Stomach smooth muscle (tissue), 2 donors: ENCODE results near the gene HSH2D.
"Not testable (repeated sequence)": the region's sequence is repeated elsewhere in the genome, so short reads cannot be mapped to it uniquely, and the experiment has no call there.

Experiments
- H3K27ac ChIP-seq: one replicate; pipeline ENCODE4 v1.7.0; 2013; ENCODE audit warnings: mild to moderate bottlenecking, low read length, inconsistent platforms
- H3K27me3 ChIP-seq, 2 donors: one replicate each; pipeline ENCODE4 v1.7.0; 2013; ENCODE audit warnings: low read length in 2 of 2; ENCODE audit not compliant: insufficient read depth in 2 of 2, control insufficient read depth in 1 of 2
- H3K36me3 ChIP-seq, 2 donors: one replicate each; pipeline ENCODE4 v1.7.0; 2013; ENCODE audit warnings: low read length in 2 of 2; ENCODE audit not compliant: control insufficient read depth in 2 of 2, insufficient read depth in 2 of 2
- H3K4me1 ChIP-seq: one replicate; pipeline ENCODE4 v1.7.0; 2013; ENCODE audit warnings: low read length; ENCODE audit not compliant: control insufficient read depth, insufficient read depth
- H3K4me3 ChIP-seq, 2 donors: one replicate each; pipeline ENCODE4 v1.7.0; 2013; ENCODE audit warnings: low read length in 2 of 2
- H3K9ac ChIP-seq, 2 donors: one replicate each; pipeline ENCODE4 v1.7.0; 2013; ENCODE audit warnings: low read length in 2 of 2, mild to moderate bottlenecking in 1 of 2
- H3K9me3 ChIP-seq, 2 donors: one replicate each; pipeline ENCODE4 v1.7.0; 2013; ENCODE audit warnings: low read length in 2 of 2; ENCODE audit not compliant: control insufficient read depth in 2 of 2
- donor health status: healthy.
- donor health status: Pancreatic carcinoma.

Gene HSH2D

DNA sequence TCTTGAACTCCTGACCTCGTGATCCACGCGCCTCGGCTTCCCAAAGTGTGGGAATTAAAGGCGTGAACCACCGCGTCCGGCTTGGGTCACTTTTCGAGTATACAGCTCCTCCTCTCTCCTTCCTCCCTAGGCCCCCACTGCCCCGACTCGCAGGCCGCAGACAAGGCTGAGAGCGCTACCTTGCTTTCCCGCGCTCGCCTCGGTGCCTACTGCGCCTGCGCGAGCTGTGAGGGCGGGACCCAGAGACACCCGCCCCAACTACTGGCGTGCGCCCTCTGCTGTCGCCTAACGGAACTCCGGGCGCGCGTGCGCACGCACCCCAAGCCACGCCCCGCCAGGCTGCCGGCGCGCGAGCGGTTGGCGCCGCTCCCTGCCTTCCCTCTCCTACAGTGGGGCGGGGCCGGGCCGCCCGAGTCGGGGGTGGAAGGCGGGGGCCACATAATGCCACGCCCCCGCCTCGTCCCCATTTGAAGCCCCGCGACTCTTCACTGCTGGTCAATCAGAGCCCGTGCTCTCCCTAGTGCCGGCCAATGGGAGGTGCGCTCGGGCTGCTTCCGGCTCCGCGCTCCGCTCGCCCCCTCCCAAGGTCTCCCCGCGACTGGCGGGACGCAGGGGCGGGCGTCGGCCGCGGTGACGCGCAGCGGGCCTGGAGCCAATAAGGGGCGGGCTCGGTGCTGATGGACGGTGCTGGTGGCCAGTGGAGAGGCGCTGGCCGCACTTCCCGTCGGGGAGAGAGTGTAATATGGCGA, 32.2 kb upstream of the HSH2D start, which contains the start of gene RAB8A:
Gene RAB8A, plus strand, starts transcription at position 730 of the 749 bp plus-strand sequence. Its CDS starts 13 bp downstream, at position 743.
- Histone ChIP-seq H3K4me3 (peak within 1 kb of the TSS; percentile 62 to 97), H3K9ac (peak within 1 kb of the TSS; percentile 85 to 98), H3K36me3 (peaks cover 0 to 6% of the 10 kb centered on the region in 2 donors), H3K4me1 (peaks cover 25% of the 10 kb centered on the region), H3K27ac (peak within 1 kb of the TSS; percentile 89), H3K9me3 (no peaks in the 10 kb centered on the region), H3K27me3 (no peaks in the 10 kb centered on the region)

DNA sequence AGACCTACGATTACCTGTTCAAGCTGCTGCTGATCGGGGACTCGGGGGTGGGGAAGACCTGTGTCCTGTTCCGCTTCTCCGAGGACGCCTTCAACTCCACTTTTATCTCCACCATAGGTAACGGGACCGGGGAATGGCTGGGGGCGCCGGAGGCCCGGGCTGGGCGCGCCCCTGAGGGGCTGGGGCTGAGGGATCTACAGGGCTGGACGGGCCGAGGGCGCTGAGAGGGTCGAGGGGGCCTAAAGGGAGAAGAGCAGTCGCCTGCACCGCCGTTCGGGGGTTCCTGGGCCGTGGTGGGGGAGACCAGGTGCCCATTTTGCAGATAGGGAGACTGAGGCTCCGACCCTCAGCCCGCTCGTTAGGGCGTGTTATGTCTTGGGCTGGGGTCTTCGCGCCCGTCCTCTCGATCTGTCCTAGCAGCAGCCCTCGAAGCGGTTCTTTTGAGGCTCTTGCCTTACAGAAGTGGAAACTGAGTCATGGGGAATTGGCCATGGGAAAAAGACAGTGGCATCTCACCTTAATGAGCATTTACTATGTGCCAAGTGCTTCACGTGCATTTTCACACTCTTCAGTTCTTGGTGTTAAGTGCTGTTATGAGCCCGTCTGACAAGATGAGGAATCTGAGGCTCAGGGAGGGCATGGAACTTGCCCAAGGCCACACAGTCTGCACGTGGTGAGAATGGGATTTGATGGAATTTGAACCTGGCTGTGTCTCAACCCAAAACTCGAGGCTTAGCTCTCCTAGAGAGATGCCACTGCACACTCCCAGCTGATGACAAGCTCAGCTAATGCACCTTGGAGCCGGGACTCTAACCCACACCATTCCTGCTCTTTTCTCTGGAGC, 31.4 kb upstream of the HSH2D start:
- H3K9me3 ChIP-seq: no peaks in the 10 kb centered on the region
- peak overlapping the region; percentile 89 for H3K27ac ChIP-seq
- H3K36me3 ChIP-seq: peaks cover 0 to 6% of the 10 kb centered on the region in 2 donors
- peak overlapping the region; percentile 62 to 97 for H3K4me3 ChIP-seq
- H3K27me3 ChIP-seq: no peaks in the 10 kb centered on the region
- H3K9ac ChIP-seq: peak overlapping the region; percentile 85 to 98
- H3K4me1 ChIP-seq: peaks cover 25% of the 10 kb centered on the region

DNA sequence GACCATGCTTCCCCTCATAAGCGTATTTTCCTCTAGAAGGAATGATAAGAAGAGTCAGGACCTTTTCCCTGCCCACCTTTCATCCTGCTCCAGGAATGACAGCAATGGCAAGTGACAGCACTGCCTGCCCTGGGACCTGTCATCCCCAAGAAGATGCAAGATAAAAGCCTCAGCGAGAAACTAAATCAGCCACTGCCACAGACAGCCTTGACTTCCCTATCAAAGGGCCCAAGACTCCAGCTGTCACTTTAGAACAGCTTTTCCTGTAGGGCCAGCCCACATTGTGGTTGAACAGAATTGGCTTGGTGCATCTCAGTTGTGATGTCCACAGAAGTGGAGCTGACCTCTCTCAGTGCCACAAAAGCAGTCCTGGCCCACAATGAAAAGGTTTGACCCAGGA, 30.7 kb upstream of the HSH2D start:
- peak overlapping the region; percentile 62 to 97 for H3K4me3 ChIP-seq
- H3K27me3 ChIP-seq: no peaks in the 10 kb centered on the region
- H3K36me3 ChIP-seq: peaks cover 0 to 6% of the 10 kb centered on the region in 2 donors
- H3K9me3 ChIP-seq: no peaks in the 10 kb centered on the region
- peaks cover 25% of the 10 kb centered on the region for H3K4me1 ChIP-seq
- peak overlapping the region; percentile 89 for H3K27ac ChIP-seq
- peak overlapping the region in 1 of 2 donors; percentile 98 for H3K9ac ChIP-seq

DNA sequence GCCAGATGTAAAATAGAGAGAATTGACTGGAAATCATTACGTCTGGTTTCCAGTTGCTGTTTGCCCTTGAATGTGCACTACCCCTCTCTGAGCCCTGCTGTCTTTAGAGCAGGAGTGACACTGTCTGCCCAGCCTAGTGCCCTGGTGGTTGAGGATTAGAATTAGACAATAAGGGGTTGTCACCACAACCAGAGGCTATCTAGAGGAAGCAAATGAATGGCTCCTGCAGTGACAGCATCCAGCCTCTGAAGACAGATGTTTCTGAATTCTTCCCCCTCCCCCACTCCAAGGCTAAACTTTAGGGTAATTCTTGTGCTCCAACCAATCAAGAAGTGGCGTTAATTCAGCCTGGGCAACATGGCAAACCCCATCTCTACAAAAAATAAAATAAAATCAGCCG, 29.8 kb upstream of the HSH2D start:
- Histone ChIP-seq H3K27ac (no peak overlapping the region), H3K36me3 (peaks cover 6 to 12% of the 10 kb centered on the region in 2 donors), H3K9me3 (no peaks in the 10 kb centered on the region), H3K4me1 (peaks cover 25% of the 10 kb centered on the region), H3K27me3 (no peaks in the 10 kb centered on the region), H3K4me3 (no peak overlapping the region), H3K9ac (no peak overlapping the region)

DNA sequence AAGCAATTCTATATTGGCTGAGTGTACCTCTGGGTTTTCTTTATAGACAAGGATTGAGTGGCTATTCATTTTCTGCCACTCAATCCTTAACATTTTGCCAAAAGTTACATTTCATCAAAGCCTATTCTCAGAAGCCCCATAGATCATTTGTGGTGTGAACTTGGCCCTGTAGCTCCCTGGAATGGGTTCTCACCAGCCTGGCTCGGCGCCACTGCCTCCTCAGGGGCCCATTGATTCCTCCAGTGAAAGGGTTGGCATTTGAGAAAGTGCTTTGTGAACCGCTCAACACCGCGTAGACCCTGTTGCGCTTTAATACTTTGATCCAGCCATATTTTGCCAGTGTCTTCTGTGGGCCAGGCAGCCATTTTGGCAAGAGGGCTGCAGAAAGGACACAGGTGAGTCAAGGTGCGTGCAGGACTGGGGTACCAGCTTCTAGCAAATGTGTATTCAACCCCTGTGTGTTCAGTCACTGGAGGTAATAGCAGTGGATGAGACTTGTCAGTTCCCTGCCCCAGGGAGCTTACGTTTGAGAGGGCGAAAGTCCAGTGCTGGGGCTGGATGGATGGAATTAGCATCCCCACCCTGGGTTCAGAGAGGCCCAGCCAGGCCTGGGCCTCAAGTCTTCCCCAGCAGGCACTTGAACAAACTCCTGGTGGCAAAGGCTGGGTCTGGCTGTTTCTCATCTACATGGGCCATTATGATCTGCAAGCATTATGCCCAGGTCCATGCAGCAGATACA, 28.0 kb upstream of the HSH2D start:
- peaks cover 25% of the 10 kb centered on the region for H3K4me1 ChIP-seq
- H3K27me3 ChIP-seq: no peaks in the 10 kb centered on the region
- peaks cover 9 to 18% of the 10 kb centered on the region in 2 donors for H3K36me3 ChIP-seq
- H3K27ac ChIP-seq: no peak overlapping the region
- no peaks in the 10 kb centered on the region for H3K9me3 ChIP-seq
- peak overlapping the region in 1 of 2 donors; percentile 13 for H3K9ac ChIP-seq
- no peak overlapping the region for H3K4me3 ChIP-seq

DNA sequence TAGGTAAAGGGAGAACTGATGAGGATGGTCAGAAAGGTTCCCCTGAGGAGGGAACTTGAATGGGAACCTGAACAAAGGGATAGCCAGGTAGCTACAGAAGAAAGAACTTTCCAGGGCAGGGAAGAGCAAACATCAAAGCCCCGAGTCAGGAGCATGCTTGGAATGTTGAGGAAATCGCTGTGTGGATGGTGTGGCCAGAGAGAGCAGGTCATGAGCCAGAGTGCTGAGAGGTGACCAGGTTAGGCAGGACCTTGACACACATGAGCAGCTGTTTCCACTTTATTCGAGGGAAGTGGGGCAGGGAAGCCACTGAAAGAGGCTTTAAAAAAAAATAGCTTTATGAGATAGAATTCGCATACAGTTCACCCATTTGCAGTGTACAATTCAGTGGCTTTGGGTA, 27.4 kb upstream of the HSH2D start:
- no peak overlapping the region for H3K9ac ChIP-seq
- H3K4me3 ChIP-seq: no peak overlapping the region
- no peaks in the 10 kb centered on the region for H3K9me3 ChIP-seq
- H3K27me3 ChIP-seq: no peaks in the 10 kb centered on the region
- H3K36me3 ChIP-seq: peaks cover 9 to 18% of the 10 kb centered on the region in 2 donors
- no peak overlapping the region for H3K27ac ChIP-seq
- H3K4me1 ChIP-seq: peaks cover 20% of the 10 kb centered on the region

DNA sequence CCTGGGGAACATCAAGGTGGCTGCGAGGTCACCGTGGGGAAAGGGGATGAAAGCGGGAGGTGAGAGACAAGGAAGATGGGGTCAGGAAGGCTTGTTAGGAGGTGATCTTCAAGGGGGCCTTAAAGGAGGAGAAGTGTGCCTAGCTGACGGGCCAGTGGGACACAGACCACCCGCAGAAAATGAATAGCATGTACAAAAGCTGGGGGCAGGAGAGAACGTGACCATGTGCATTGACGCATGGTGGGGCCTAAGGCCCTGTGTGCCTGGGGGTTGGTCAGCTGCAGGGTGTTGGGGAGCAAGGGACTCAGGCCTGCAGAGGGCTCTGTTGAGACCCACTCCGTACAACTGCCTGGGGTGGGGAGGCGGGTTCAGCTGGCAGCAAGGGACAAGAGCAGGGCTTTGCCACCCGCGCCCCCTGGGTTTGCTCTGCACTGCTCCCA, 25.9 kb upstream of the HSH2D start:
- no peaks in the 10 kb centered on the region for H3K9me3 ChIP-seq
- H3K36me3 ChIP-seq: peaks cover 25 to 32% of the 10 kb centered on the region in 2 donors
- peaks cover 12% of the 10 kb centered on the region for H3K4me1 ChIP-seq
- no peaks in the 10 kb centered on the region for H3K27me3 ChIP-seq
- no peak overlapping the region for H3K4me3 ChIP-seq
- H3K9ac ChIP-seq: no peak overlapping the region
- no peak overlapping the region for H3K27ac ChIP-seq

DNA sequence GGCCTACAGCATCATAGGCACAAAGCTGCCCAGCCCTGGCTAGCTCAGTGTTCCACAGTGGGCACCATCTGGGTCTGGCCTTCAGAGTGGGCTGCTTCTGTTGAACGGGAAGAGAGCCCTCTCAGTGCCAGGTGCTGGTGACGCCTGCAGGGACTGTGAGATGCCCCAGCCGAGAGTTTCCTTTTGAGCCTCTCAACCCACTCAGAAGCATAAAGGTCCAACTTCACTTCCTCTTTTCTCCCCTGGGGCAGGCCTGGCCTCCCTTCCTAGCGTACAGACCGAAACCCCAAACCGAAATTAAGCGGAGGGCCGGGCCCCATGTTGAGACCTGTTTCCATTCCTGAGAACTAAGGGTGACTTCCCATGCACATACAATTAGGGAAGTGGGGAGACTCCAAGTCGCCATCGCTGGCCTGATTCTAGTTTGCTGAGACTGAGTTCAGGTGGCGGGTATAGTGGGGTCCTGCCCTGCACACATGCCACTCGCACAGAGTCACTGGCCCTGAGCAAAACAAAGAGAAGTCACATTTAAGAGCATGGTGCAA, 24.9 kb upstream of the HSH2D start:
- H3K4me3 ChIP-seq: no peak overlapping the region
- peaks cover 31 to 35% of the 10 kb centered on the region in 2 donors for H3K36me3 ChIP-seq
- peaks cover 8% of the 10 kb centered on the region for H3K4me1 ChIP-seq
- H3K27ac ChIP-seq: no peak overlapping the region
- H3K9ac ChIP-seq: no peak overlapping the region
- no peaks in the 10 kb centered on the region for H3K27me3 ChIP-seq
- H3K9me3 ChIP-seq: no peaks in the 10 kb centered on the region

DNA sequence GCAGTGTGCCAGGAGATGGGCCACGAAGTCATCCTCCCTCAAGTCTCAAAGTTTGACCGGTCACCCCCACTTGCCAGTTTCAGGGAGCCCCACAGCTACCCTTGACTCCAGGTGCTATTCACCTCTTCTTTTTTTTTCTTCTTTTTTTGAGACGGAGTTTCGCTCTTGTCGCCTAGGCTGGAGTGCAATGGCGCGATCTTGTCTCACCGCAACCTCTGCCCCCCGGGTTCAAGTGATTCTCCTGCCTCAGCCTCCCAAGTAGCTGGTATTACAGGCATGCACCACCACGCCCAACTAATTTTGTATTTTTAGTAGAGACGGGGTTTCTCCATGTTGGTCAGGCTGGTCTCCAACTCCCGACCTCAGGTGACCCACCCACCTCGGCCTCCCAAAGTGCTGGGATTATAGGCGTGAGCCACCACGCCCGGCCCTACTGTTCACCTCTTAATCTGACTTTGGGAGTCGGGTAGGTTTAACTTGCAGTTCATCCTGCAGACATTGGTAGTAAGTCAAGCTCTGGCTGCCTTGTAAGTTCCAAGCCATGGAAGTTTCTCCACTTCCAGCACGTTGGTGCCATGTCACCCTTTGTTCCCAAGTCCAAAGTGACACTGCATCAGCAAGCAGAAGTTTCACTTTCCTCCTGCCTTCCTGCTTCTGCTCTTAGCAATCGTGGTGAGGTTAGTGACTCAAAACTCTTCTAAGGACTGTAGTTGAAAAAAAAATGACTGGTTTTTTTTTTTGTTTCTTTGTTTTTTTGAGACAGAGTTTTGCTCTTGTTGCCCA, 24.2 kb upstream of the HSH2D start:
- not testable (repeated sequence) for H3K4me3 ChIP-seq, H3K27ac ChIP-seq, H3K4me1 ChIP-seq, H3K9me3 ChIP-seq, H3K27me3 ChIP-seq, H3K9ac ChIP-seq
- H3K36me3 ChIP-seq: peaks cover 31 to 42% of the 10 kb centered on the region in 2 donors
